K562 (cell line): Measurements from ENCODE around the gene MN1. TPM values are rescaled to one million over a fixed set of nuclear protein-coding genes. Genes with fewer than 3 reads are reported as not detected.
A peak's percentile ranks its signal among the peaks of the same experiment; 100 is the strongest.

Experiments used
- MYC ChIP-seq, 2 experiments: fragments of 250-450 bp in 1 of 2; sonication (Bioruptor Pico) in 1 of 2; IDR thresholded peaks; 2 replicates each; pipeline versions ENCODE4 v1.5.1 to v1.6.1; 2012 to 2021; ENCODE audit warnings: low read depth in 2 of 2, borderline replicate concordance in 1 of 2, improper control_type of control experiment in 1 of 2, low read length in 1 of 2, mild to moderate bottlenecking in 1 of 2, moderate library complexity in 1 of 2
- NFRKB ChIP-seq: fragments of 450-650 bp; IDR thresholded peaks from 2 replicates; pipeline ENCODE4 v1.6.1; 2016; ENCODE audit warnings: low read depth
- SMAD4 ChIP-seq: fragments of 250-450 bp; sonication (Bioruptor Pico); conservative IDR thresholded peaks from 2 replicates; pipeline ENCODE4 v1.8.0; 2021; ENCODE audit warnings: inconsistent platforms, mild to moderate bottlenecking, moderate library complexity
- SNRNP70 ChIP-seq: fragments of 200-400 bp; formaldehyde crosslinking; optimal IDR thresholded peaks from 2 replicates; pipeline ENCODE3; 2017; ENCODE audit warnings: low read depth, low read length
- TCF3 ChIP-seq: sonication (generic); formaldehyde crosslinking; IDR thresholded peaks from 2 replicates; pipeline ENCODE4 v1.4.0; 2020; ENCODE audit warnings: mild to moderate bottlenecking, missing genetic modification reagents
- polyA plus RNA-seq, 8 experiments: library from polyadenylated mRNA; depleted of rRNA in 4 of 8; stranded (reverse) in 5 of 8; unstranded in 3 of 8; fragments of >200 nt; fragmentation: Nextera tagmentation in 2 of 8; fragmentation: Illumina TruSeq in 1 of 8; extraction: Ambion mirVana in 2 of 8; extraction: Trizol in 1 of 8; gene quantifications; 2 replicates each; pipeline versions ENCODE4 v1.2.1 to v1.2.3, GENCODE V29; 2011 to 2014; ENCODE audit warnings: inconsistent platforms in 1 of 8, missing spikeins in 1 of 8
- total RNA-seq, 7 experiments: library from RNA; depleted of rRNA in 6 of 7; stranded (reverse); fragments of >200 nt in 6 of 7; fragmentation: Illumina TruSeq in 2 of 7; extraction: Trizol in 2 of 7; gene quantifications; 2 replicates each; pipeline versions ENCODE4 v1.2.1 to v1.2.3, GENCODE V29; 2011 to 2021; ENCODE audit warnings: low replicate concordance in 1 of 7
- TF ChIP-seq, protein P1 (sequence below): fragments of 200-600 bp; sonication (generic); IDR thresholded peaks from one replicate; pipeline ENCODE4 v1.6.1; 2012; ENCODE audit warnings: mild to moderate bottlenecking, low read depth, low read length, inconsistent platforms
- TF ChIP-seq, protein P2 (sequence below): IDR thresholded peaks from 2 replicates; pipeline ENCODE4 v1.6.1; 2011; ENCODE audit warnings: borderline replicate concordance, low read depth, mild to moderate bottlenecking, moderate library complexity, low read length; ENCODE audit not compliant: insufficient read depth, poor library complexity, severe bottlenecking
- TF ChIP-seq, protein P3 (sequence below): fragments of 450-650 bp; formaldehyde crosslinking; IDR thresholded peaks from 2 replicates; pipeline ENCODE4 v1.4.0; 2020; ENCODE audit warnings: mild to moderate bottlenecking, moderate library complexity

MN1 gene
- total and polyA plus RNA-seq, 9 of the 15 experiments (the other 6 are each of a cell fraction or from before 2014, with no cell fraction given) = under 0.01 to 0.05 (median 0.03) TPM; not detected in 5

DNA sequence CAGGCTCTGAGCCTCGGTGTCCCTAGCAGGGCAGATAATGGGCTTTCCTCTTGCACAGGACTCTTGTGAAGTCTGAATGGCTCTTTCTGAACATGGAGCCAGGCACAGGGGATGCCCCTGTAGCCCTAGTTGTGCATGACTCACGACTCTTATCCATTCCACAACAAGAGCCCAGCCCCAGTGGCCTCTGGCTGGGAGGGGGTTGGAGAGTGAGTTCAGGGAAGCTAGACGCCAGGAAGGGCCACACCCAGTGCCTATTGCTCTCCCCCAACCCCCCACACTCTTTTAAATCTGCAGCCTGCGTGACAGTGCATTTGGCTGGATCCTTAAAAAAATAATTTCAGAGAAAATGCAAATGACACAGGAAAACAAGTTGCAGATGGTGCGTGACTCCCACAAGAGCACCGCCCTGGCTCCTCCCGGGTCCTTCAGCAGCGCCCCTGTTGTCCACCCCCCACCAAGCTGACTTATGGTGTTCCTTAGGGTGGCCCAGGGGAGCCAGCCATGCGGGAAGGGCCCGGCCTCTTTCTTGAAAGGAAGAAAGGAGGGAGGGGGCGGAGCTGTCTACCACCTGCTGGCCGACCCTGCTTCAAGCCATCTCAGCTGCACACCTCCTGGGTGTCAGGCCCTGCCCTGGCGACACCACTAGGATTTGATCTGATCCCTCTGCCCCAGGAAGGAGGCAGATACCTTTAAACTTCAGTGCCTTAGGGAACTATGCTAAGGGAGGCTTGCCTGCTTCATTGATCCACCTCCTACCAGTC lies 74.7 kb downstream of the MN1 start (continued):
- TF ChIP-seq, protein P1, sequence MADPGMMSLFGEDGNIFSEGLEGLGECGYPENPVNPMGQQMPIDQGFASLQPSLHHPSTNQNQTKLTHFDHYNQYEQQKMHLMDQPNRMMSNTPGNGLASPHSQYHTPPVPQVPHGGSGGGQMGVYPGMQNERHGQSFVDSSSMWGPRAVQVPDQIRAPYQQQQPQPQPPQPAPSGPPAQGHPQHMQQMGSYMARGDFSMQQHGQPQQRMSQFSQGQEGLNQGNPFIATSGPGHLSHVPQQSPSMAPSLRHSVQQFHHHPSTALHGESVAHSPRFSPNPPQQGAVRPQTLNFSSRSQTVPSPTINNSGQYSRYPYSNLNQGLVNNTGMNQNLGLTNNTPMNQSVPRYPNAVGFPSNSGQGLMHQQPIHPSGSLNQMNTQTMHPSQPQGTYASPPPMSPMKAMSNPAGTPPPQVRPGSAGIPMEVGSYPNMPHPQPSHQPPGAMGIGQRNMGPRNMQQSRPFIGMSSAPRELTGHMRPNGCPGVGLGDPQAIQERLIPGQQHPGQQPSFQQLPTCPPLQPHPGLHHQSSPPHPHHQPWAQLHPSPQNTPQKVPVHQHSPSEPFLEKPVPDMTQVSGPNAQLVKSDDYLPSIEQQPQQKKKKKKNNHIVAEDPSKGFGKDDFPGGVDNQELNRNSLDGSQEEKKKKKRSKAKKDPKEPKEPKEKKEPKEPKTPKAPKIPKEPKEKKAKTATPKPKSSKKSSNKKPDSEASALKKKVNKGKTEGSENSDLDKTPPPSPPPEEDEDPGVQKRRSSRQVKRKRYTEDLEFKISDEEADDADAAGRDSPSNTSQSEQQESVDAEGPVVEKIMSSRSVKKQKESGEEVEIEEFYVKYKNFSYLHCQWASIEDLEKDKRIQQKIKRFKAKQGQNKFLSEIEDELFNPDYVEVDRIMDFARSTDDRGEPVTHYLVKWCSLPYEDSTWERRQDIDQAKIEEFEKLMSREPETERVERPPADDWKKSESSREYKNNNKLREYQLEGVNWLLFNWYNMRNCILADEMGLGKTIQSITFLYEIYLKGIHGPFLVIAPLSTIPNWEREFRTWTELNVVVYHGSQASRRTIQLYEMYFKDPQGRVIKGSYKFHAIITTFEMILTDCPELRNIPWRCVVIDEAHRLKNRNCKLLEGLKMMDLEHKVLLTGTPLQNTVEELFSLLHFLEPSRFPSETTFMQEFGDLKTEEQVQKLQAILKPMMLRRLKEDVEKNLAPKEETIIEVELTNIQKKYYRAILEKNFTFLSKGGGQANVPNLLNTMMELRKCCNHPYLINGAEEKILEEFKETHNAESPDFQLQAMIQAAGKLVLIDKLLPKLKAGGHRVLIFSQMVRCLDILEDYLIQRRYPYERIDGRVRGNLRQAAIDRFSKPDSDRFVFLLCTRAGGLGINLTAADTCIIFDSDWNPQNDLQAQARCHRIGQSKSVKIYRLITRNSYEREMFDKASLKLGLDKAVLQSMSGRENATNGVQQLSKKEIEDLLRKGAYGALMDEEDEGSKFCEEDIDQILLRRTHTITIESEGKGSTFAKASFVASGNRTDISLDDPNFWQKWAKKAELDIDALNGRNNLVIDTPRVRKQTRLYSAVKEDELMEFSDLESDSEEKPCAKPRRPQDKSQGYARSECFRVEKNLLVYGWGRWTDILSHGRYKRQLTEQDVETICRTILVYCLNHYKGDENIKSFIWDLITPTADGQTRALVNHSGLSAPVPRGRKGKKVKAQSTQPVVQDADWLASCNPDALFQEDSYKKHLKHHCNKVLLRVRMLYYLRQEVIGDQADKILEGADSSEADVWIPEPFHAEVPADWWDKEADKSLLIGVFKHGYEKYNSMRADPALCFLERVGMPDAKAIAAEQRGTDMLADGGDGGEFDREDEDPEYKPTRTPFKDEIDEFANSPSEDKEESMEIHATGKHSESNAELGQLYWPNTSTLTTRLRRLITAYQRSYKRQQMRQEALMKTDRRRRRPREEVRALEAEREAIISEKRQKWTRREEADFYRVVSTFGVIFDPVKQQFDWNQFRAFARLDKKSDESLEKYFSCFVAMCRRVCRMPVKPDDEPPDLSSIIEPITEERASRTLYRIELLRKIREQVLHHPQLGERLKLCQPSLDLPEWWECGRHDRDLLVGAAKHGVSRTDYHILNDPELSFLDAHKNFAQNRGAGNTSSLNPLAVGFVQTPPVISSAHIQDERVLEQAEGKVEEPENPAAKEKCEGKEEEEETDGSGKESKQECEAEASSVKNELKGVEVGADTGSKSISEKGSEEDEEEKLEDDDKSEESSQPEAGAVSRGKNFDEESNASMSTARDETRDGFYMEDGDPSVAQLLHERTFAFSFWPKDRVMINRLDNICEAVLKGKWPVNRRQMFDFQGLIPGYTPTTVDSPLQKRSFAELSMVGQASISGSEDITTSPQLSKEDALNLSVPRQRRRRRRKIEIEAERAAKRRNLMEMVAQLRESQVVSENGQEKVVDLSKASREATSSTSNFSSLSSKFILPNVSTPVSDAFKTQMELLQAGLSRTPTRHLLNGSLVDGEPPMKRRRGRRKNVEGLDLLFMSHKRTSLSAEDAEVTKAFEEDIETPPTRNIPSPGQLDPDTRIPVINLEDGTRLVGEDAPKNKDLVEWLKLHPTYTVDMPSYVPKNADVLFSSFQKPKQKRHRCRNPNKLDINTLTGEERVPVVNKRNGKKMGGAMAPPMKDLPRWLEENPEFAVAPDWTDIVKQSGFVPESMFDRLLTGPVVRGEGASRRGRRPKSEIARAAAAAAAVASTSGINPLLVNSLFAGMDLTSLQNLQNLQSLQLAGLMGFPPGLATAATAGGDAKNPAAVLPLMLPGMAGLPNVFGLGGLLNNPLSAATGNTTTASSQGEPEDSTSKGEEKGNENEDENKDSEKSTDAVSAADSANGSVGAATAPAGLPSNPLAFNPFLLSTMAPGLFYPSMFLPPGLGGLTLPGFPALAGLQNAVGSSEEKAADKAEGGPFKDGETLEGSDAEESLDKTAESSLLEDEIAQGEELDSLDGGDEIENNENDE = no peak
- no peak for TF ChIP-seq SNRNP70
- peak; percentile 55; the same call in 1 of the 2 replicates for TF ChIP-seq NFRKB
- TF ChIP-seq, protein P2, sequence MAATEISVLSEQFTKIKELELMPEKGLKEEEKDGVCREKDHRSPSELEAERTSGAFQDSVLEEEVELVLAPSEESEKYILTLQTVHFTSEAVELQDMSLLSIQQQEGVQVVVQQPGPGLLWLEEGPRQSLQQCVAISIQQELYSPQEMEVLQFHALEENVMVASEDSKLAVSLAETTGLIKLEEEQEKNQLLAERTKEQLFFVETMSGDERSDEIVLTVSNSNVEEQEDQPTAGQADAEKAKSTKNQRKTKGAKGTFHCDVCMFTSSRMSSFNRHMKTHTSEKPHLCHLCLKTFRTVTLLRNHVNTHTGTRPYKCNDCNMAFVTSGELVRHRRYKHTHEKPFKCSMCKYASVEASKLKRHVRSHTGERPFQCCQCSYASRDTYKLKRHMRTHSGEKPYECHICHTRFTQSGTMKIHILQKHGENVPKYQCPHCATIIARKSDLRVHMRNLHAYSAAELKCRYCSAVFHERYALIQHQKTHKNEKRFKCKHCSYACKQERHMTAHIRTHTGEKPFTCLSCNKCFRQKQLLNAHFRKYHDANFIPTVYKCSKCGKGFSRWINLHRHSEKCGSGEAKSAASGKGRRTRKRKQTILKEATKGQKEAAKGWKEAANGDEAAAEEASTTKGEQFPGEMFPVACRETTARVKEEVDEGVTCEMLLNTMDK = no peak
- peak; percentile 75 for TF ChIP-seq SMAD4 (CRISPR knock-in tag)
- TF ChIP-seq, protein P3, sequence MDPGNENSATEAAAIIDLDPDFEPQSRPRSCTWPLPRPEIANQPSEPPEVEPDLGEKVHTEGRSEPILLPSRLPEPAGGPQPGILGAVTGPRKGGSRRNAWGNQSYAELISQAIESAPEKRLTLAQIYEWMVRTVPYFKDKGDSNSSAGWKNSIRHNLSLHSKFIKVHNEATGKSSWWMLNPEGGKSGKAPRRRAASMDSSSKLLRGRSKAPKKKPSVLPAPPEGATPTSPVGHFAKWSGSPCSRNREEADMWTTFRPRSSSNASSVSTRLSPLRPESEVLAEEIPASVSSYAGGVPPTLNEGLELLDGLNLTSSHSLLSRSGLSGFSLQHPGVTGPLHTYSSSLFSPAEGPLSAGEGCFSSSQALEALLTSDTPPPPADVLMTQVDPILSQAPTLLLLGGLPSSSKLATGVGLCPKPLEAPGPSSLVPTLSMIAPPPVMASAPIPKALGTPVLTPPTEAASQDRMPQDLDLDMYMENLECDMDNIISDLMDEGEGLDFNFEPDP (CRISPR knock-in tag) = no peak
- peak; percentile 39; the same call in 1 of the 2 replicates for TF ChIP-seq MYC (IDR thresholded peaks at IDR 0.05; ENCODE audit: low read depth, low read length)
- no peak for TF ChIP-seq MYC (CRISPR knock-in tag; IDR thresholded peaks at IDR 0.05; ENCODE audit: borderline replicate concordance, low read depth)
- TF ChIP-seq TCF3 = peak; percentile 56
